Measurements from ENCODE around the gene OAS1.
A peak's percentile ranks its signal among the peaks of the same experiment; 100 is the strongest.

OAS1 gene

GRCh38 chr12:112869091-112869490, 37.7 kb upstream of the OAS1 start:
- no peak for TF ChIP-seq CTCF (IDR thresholded peaks at IDR 0.05; ENCODE audit: insufficient read depth, low read depth, low read length, missing control alignments)
- no peak overlapping the region for H3K4me3 ChIP-seq (ENCODE audit: low read length)
- DNase-seq (ENCODE audit: low read depth), result no peak

DNA sequence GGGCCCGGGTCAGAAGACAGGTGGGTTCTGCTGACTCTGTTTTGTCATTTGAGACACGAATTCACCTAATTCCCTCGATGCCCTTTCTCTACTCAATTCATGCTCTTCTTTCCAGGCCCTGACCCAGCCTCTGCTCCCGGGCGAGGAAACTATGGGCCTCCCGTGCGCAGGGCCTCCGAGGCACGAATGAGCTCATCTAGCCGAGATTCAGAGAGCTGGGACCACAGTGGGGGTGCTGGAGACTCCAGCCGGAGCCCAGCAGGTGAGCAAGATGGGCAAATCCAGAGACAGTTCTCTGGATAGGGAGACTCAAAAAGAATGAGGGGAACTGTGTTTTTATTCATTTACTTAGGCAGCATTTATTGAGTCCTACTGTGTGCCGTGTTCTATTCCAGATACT, 37.0 kb upstream of the OAS1 start:
- no peak overlapping the region for H3K4me3 ChIP-seq (ENCODE audit: low read length)
- TF ChIP-seq CTCF (IDR thresholded peaks at IDR 0.05; ENCODE audit: insufficient read depth, low read depth, low read length, missing control alignments), result no peak
- no peak for DNase-seq (ENCODE audit: low read depth)

- no peak overlapping the region for H3K4me3 ChIP-seq (ENCODE audit: low read length)
- no peak for TF ChIP-seq CTCF (IDR thresholded peaks at IDR 0.05; ENCODE audit: insufficient read depth, low read depth, low read length, missing control alignments)
Measured at GRCh38 chr12:112870267-112870980, 36.3 kb upstream of the OAS1 start.

GRCh38 chr12:112875608-112876007, 31.2 kb upstream of the OAS1 start:
- H3K4me3 ChIP-seq (ENCODE audit: low read length), result no peak overlapping the region
- TF ChIP-seq CTCF (IDR thresholded peaks at IDR 0.05; ENCODE audit: insufficient read depth, low read depth, low read length, missing control alignments), result no peak
- peak; percentile 17 for DNase-seq (ENCODE audit: low read depth)

More at GRCh38 chr12:112870267-112870980, 36.3 kb upstream of the OAS1 start:
- DNase-seq (ENCODE audit: low read depth), result no peak

- TF ChIP-seq CTCF (IDR thresholded peaks at IDR 0.05; ENCODE audit: insufficient read depth, low read depth, low read length, missing control alignments), result no peak
- no peak for DNase-seq (ENCODE audit: low read depth)
- no peak overlapping the region for H3K4me3 ChIP-seq (ENCODE audit: low read length)
Measured at GRCh38 chr12:112876506-112876905, 30.3 kb upstream of the OAS1 start.

- DNase-seq (ENCODE audit: low read depth), result no peak
- TF ChIP-seq CTCF (IDR thresholded peaks at IDR 0.05; ENCODE audit: insufficient read depth, low read depth, low read length, missing control alignments), result no peak
- H3K4me3 ChIP-seq (ENCODE audit: low read length), result no peak overlapping the region
Measured at GRCh38 chr12:112877006-112877405, 29.8 kb upstream of the OAS1 start.

GRCh38 chr12:112878488-112878887, 28.3 kb upstream of the OAS1 start:
- H3K4me3 ChIP-seq (ENCODE audit: low read length), result no peak overlapping the region
- DNase-seq (ENCODE audit: low read depth), result no peak
- no peak for TF ChIP-seq CTCF (IDR thresholded peaks at IDR 0.05; ENCODE audit: insufficient read depth, low read depth, low read length, missing control alignments)
